ENCODE measurements around the gene EPB41.

GRCh38 chr1:28889357-28889756 is 25.0 kb upstream of the EPB41 start:
- TF ChIP-seq, protein P1, sequence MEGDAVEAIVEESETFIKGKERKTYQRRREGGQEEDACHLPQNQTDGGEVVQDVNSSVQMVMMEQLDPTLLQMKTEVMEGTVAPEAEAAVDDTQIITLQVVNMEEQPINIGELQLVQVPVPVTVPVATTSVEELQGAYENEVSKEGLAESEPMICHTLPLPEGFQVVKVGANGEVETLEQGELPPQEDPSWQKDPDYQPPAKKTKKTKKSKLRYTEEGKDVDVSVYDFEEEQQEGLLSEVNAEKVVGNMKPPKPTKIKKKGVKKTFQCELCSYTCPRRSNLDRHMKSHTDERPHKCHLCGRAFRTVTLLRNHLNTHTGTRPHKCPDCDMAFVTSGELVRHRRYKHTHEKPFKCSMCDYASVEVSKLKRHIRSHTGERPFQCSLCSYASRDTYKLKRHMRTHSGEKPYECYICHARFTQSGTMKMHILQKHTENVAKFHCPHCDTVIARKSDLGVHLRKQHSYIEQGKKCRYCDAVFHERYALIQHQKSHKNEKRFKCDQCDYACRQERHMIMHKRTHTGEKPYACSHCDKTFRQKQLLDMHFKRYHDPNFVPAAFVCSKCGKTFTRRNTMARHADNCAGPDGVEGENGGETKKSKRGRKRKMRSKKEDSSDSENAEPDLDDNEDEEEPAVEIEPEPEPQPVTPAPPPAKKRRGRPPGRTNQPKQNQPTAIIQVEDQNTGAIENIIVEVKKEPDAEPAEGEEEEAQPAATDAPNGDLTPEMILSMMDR (conservative IDR thresholded peaks at IDR 0.05; ENCODE audit: low read depth in 2 of 2): no peak
- no peak for TF ChIP-seq EZH2 (IDR thresholded peaks at IDR 0.05; ENCODE audit: low read depth, unreplicated experiment)
- no peak for TF ChIP-seq JUNB (IDR thresholded peaks at IDR 0.05; ENCODE audit: unreplicated experiment)
- TF ChIP-seq POLR2AphosphoS5 (IDR thresholded peaks at IDR 0.05; ENCODE audit: low read depth): no peak
- no peak for TF ChIP-seq ZNF114 (CRISPR knock-in tag; IDR thresholded peaks at IDR 0.05)
- TF ChIP-seq CREB1 (CRISPR knock-in tag; IDR thresholded peaks at IDR 0.05; ENCODE audit: low read depth): no peak
- TF ChIP-seq EZH2phosphoT487 (IDR thresholded peaks at IDR 0.05; ENCODE audit: unreplicated experiment): no peak
- TF ChIP-seq ZNF331 (CRISPR knock-in tag; IDR thresholded peaks at IDR 0.05; ENCODE audit: low read depth): no peak
- TF ChIP-seq, protein P2, sequence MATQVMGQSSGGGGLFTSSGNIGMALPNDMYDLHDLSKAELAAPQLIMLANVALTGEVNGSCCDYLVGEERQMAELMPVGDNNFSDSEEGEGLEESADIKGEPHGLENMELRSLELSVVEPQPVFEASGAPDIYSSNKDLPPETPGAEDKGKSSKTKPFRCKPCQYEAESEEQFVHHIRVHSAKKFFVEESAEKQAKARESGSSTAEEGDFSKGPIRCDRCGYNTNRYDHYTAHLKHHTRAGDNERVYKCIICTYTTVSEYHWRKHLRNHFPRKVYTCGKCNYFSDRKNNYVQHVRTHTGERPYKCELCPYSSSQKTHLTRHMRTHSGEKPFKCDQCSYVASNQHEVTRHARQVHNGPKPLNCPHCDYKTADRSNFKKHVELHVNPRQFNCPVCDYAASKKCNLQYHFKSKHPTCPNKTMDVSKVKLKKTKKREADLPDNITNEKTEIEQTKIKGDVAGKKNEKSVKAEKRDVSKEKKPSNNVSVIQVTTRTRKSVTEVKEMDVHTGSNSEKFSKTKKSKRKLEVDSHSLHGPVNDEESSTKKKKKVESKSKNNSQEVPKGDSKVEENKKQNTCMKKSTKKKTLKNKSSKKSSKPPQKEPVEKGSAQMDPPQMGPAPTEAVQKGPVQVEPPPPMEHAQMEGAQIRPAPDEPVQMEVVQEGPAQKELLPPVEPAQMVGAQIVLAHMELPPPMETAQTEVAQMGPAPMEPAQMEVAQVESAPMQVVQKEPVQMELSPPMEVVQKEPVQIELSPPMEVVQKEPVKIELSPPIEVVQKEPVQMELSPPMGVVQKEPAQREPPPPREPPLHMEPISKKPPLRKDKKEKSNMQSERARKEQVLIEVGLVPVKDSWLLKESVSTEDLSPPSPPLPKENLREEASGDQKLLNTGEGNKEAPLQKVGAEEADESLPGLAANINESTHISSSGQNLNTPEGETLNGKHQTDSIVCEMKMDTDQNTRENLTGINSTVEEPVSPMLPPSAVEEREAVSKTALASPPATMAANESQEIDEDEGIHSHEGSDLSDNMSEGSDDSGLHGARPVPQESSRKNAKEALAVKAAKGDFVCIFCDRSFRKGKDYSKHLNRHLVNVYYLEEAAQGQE (IDR thresholded peaks at IDR 0.05; ENCODE audit: unreplicated experiment): no peak
- TF ChIP-seq STAT1 (IDR thresholded peaks at IDR 0.05; ENCODE audit: unreplicated experiment): no peak
